GM12891 (cell line): Measurements from ENCODE around the gene CXCR6.

Experiments
- POLR2A ChIP-seq: IDR thresholded peaks from 2 replicates; pipeline ENCODE4 v1.6.1; 2011; ENCODE audit warnings: low read depth, low read length, control low read depth
- POLR2AphosphoS5 ChIP-seq: IDR thresholded peaks from 2 replicates; pipeline ENCODE4 v1.6.1; 2011; ENCODE audit warnings: low read depth, low read length, control low read depth
- SPI1 ChIP-seq: IDR thresholded peaks from 2 replicates; pipeline ENCODE4 v1.6.1; 2011; ENCODE audit warnings: low read depth, low read length, control low read depth

GRCh38 chr3:45969953-45970352 is 26.7 kb downstream of the CXCR6 start:
- TF ChIP-seq POLR2A = no peak
- no peak for TF ChIP-seq POLR2AphosphoS5
- no peak for TF ChIP-seq SPI1
